Stromal cell of bone marrow (primary cell): ENCODE data around the gene CLASP1.
A peak's percentile ranks its signal among the peaks of the same experiment; 100 is the strongest.

Experiments used
- DNase-seq: peaks from one replicate; pipeline ENCODE4 v3.0.0-alpha.2; 2012; ENCODE audit warnings: low read depth

CLASP1 gene

GRCh38 chr2:121539750-121540469, 109.4 kb downstream of the CLASP1 start:
- DNase-seq = no peak

- no peak for DNase-seq
These were observed 112.3 kb downstream of the CLASP1 start for GRCh38 chr2:121536850-121537557.

GRCh38 chr2:121536347-121536746, 112.9 kb downstream of the CLASP1 start:
- DNase-seq = no peak

GRCh38 chr2:121534007-121534406, 115.3 kb downstream of the CLASP1 start:
- no peak for DNase-seq

GRCh38 chr2:121532894-121533293, 116.4 kb downstream of the CLASP1 start:
- no peak for DNase-seq

- DNase-seq = no peak
These were observed 116.9 kb downstream of the CLASP1 start for GRCh38 chr2:121532347-121532766.

GRCh38 chr2:121530212-121530705, 119.0 kb downstream of the CLASP1 start:
- DNase-seq = peak; percentile 39

GRCh38 chr2:121529439-121530211, 119.6 kb downstream of the CLASP1 start:
- no peak for DNase-seq

- DNase-seq = no peak
These were observed 122.1 kb downstream of the CLASP1 start for GRCh38 chr2:121527009-121527682.

GRCh38 chr2:121524685-121525425, 124.4 kb downstream of the CLASP1 start:
- no peak for DNase-seq

- no peak for DNase-seq
These were observed 127.9 kb downstream of the CLASP1 start for GRCh38 chr2:121521359-121521758.

- no peak for DNase-seq
These were observed 128.6 kb downstream of the CLASP1 start for GRCh38 chr2:121520641-121520994.

- no peak for DNase-seq
These were observed 129.3 kb downstream of the CLASP1 start for GRCh38 chr2:121519732-121520640.

- no peak for DNase-seq
These were observed 130.1 kb downstream of the CLASP1 start for GRCh38 chr2:121519153-121519552.

- no peak for DNase-seq
These were observed 135.5 kb downstream of the CLASP1 start for GRCh38 chr2:121513597-121514333.

GRCh38 chr2:121510857-121511256, 138.4 kb downstream of the CLASP1 start:
- DNase-seq = no peak

- DNase-seq = no peak
These were observed 142.6 kb downstream of the CLASP1 start for GRCh38 chr2:121506621-121507020.

GRCh38 chr2:121505986-121506586, 143.2 kb downstream of the CLASP1 start:
- DNase-seq = no peak

- DNase-seq = no peak
These were observed 144.3 kb downstream of the CLASP1 start for GRCh38 chr2:121505005-121505404.
